NCI-H2196 (cell line): ENCODE data around the gene ARID4A.
"Not testable (repeated sequence)": the region's sequence is repeated elsewhere in the genome, so short reads cannot be mapped to it uniquely, and the experiment has no call there.

Experiments
- DNase-seq: peaks from one replicate; lab custom pipeline; 2025; ENCODE audit not compliant: unreplicated experiment; lab: John Stamatoyannopoulos, UW

ARID4A gene

DNA sequence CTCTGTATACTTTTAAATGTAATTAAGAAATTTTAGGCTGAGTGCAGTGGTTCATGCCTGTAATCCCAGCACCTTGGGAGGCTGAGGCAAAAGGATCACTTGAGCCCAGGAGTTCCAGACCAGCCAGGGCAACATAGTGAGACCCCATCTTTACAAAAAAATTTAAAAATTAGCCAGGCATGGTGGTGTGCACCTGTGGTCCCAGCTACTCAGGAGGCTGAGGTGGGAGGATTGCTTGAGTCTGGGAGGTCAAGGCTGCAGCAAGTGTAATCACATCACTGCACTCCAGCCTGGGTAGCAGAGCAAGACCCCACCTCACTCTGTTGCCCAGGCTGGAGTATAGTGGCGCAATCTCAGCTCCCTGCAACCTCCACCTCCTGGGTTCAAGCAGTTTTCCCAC lies 63.9 kb downstream of the ARID4A start:
- not testable (repeated sequence) for DNase-seq

DNA sequence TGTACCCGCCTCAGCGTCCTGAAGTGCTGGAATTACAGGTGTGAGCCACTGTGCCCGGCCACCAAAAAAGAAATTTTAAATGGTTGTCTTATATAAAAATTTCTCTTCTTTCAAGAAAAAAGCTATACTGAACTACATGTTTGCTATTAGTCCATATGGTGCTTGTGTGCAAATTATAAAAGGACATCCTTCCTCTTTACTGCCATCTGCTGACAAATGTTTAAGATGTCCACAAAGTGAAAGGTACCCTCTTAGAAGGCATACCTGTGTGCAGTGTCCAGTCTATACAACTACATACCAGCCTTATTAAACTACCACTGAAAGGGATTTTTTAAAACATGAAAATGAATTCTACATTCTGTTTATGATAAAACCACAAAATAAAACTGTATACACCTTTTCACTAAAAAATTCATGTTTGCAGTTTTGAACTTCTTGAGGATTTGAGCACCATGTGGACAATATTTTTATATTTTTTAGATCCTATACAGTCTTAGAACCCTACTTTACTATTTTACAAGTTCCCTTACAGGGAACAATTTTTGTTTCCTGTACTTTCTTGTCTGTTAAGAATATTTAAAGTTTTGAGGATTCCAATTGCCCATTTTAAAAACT lies 64.5 kb downstream of the ARID4A start:
- DNase-seq, result peak; percentile 47

GRCh38 chr14:58364316-58364715 lies 66.0 kb downstream of the ARID4A start:
- DNase-seq, result no peak

DNA sequence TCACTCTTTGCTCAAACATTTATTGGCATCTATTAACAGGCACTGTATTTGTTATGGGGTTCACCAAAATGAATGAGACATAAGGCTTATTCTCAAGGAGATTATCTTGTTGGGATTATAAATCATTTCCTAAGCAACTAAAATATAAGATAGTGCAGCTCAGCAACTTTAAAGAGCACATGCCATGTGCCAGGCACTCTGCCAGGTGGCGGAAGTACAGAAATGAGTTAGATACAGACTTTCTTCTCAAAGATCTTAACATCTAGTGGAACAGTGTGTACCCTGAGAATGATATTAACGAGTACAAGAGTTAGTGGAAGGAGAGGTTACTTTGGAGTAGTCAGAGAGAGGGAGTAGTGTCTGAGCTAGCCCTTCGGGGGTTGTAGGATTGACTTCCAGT lies 68.9 kb downstream of the ARID4A start:
- DNase-seq, result no peak

- no peak for DNase-seq
Measured at GRCh38 chr14:58368956-58369355, 70.6 kb downstream of the ARID4A start.

GRCh38 chr14:58376791-58377190 lies 78.4 kb downstream of the ARID4A start:
- DNase-seq, result no peak

DNA sequence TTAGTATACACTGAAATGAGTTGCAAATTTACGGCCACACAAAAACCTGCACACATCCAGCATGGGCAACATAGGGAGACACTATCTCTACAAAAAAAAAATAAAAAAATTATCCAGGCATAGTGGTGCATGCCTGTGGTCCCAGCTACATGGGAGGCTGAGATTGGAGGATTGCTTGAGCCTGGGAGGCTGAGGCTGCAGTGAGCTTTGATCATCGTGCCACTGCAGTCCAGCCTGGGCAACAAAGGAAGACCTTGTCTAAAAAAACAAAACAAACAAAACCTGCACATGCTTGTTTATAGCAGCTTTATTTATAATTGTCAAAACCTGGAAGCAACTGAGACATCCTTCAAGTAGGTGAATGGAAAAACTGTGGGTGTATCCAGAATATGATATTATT lies 92.5 kb downstream of the ARID4A start:
- DNase-seq, result no peak

DNA sequence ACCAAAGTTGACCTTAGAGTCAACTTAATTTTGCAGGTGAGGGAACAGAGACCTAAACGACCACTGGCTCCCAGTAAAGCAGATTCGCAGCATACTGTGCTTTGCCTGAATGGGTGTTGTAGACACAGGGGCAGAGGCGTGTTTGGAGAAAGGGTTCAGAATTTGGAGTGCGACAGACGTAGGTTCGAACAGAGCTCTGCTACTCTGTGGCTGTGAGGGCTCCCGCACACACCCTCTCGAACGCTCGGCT lies 97.1 kb downstream of the ARID4A start:
- no peak for DNase-seq

DNA sequence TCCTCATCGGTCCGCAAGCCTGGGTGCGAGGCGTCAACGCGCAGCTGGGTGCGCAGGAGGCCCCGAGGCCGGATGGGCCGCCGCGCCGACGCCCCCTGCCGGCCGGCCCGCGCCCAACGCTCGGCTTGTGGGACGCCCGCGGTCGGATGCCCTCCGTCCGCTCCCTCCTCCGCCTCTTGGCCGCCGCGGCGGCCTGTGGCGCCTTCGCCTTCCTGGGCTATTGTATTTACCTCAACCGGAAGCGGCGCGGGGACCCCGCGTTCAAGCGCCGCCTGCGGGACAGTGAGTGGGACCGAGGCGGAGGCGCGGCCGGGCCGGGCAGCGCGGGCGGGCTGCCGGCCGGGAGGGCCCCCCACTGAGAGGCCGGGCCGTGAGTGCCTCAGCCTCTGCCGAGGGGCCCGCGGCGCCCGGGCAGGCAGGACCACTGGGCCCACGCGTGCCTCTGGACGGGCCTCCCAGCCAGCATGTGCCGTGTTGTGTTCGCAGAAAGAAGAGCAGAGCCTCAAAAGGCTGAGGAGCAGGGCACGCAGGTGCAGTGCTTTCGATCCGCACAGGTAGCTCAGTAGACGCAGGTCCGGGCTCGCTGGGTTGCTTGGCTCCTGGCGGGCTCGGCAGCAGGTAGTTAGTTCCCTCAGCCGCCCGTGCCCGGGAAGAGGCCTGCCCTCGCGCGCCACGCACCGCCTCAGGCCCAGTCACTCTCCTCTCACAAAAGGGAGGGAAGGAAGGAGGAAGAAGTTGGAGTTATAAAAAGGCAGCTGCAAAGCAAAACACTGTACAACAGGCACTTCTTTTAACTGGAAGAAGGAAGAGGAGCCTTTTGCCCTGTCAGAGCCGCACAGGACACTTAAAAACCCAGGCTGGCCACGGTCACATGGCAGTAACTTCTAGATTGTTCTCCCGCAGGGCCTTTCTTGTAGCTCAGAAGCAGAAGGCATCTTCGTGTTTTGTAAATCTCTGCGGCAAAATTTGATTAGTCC lies 97.7 kb downstream of the ARID4A start, which contains the start of gene TOMM20L:
Gene TOMM20L (plus strand): TSS at position 119 of the 977 bp plus-strand sequence. CDS start 28 bp downstream, at position 147.
- peak; percentile 87 for DNase-seq

GRCh38 chr14:58397156-58397555 lies 98.8 kb downstream of the ARID4A start:
- no peak for DNase-seq

- no peak for DNase-seq
Measured at GRCh38 chr14:58398495-58398894, 100.1 kb downstream of the ARID4A start.

DNA sequence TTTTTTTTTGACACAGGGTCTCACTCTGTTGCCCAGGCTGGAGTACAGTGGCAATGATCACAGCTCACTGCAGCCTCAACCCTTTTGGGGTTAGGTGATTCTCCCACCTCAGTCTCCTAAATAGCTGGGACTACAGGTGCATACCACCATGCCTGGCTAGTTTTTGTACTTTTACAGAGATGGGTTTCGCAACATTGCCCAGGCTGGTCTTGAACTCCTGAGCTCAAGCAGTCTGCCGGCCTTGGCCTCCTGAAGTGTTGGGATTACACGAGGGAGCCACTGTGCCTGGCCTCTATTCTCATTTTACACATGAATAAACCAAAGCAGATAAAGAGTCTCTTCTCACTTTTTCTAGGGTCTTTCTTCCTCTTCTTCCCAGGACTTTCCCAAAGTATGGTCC lies 100.5 kb downstream of the ARID4A start:
- DNase-seq, result no peak

DNA sequence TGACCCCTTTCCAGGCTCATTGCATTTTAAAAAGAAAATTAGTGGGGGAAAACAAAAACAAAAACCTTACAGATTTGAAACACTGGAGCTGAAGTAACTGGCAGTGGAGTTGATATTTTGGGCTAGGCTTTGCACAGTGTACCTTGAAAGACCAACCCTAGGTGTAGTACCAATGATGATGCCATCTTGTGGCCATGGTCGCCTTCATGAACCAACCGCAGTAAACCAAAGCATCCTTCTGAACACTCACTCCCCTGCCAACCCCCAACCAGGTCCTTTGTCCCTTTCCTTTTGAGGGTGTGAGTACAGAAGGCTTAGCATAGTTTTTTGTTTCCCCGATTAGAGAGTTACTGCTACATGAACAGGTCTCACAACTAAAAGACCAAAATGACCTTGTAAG lies 103.2 kb downstream of the ARID4A start:
- DNase-seq, result no peak

DNA sequence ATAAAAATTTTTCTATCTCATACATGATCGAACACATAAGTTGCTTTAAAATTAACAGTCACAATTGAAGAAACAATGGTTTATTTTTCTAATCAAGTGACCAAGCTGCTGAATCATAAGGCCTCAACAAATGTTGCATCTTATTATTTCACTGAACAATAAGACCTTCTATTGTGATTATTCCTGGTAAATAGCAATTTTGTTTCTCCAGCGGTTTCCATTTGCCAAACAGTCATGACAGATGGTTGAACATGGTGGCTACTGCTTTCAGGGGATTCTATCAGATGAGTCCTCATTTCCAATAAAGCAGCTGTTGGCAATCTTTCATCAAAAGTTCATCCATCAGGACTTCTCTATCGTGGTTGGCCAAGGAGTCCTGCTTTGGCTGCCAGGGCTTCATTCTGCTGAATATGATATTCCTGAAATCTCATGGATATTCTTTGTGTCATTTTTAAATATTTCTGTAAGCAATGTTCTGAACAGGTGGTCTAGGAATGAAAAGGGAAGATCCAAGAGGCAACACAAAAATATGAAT lies 110.4 kb downstream of the ARID4A start:
- no peak for DNase-seq

GRCh38 chr14:58414845-58415244 lies 116.5 kb downstream of the ARID4A start:
- DNase-seq, result no peak

GRCh38 chr14:58415636-58416547 lies 117.5 kb downstream of the ARID4A start:
- DNase-seq, result no peak

DNA sequence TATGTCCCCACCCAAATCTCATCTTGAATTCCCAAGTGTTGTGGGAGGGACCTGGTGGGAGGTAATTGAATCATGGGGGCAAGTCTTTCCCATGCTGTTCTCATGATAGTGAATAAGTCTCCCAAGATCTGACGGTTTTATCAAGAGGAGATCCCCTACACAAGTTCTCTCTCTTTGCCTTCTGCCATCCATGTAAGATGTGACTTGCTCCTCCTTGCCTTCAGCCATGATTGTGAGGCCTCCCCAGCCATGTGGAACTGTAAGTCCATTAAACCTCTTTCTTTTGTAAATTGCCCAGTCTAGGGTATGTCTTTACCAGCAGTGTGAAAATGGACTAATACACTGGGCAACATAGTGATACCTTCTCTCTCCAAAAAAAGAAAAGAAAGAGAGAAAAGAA lies 118.6 kb downstream of the ARID4A start:
- not testable (repeated sequence) for DNase-seq
